ENCODE measurements around the gene CABP7. TPM values are rescaled to one million over a fixed set of nuclear protein-coding genes. Genes with fewer than 3 reads are reported as not detected.

CABP7 gene
- total RNA-seq, 4 donors from 2014 or later, result 0.13 TPM; not detected in 3

DNA sequence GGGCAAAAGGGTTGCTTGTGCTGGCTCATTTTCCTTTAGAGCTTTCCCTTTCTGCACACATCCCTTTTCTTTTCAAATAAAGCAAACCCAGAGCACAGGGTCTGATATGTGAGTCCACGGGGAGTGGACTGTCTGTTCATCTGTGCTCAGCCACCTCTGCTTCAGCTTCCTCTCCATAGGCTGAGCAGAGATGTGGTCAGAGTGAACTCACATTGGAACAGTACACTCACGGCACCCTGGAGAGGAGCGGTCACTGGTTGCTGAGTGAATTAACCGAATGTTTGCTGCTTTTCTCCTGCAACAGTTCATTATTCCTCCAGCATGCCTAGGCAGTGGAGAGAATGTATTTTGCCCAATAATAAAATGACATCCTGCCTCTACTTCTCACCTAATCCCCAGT lies 36.3 kb upstream of the CABP7 start:
- intact Hi-C loops (cut with DNase I), result no loop called here
- no peak for DNase-seq
- Histone ChIP-seq H3K27ac (no peak overlapping the region), H3K36me3 (peaks cover 15 to 100% (median 16%) of the 10 kb centered on the region in 3 donors), H3K4me3 (no peak overlapping the region), H3K9me3 (no peaks in the 10 kb centered on the region), H3K27me3 (no peaks in the 10 kb centered on the region), H3K4me1 (no peaks in the 10 kb centered on the region)
- TF ChIP-seq CTCF (IDR thresholded peaks at IDR 0.05) (no peak), POLR2A (IDR thresholded peaks at IDR 0.05) (no peak)
- WGBS, 2 donors, result 87 to 100% methylated on average over 2 to 3 of the region's 4 CpGs

GRCh38 chr22:29684244-29684643 lies 35.6 kb upstream of the CABP7 start:
- WGBS, 2 donors, result 81 to 97% methylated on average over 2 to 4 of the region's 4 CpGs
- Histone ChIP-seq H3K4me1 (peaks cover 0 to under 1% (median 0%) of the 10 kb centered on the region in 3 donors), H3K27me3 (no peaks in the 10 kb centered on the region), H3K27ac (no peak overlapping the region), H3K4me3 (no peak overlapping the region), H3K36me3 (peaks cover 10 to 97% (median 14%) of the 10 kb centered on the region in 3 donors), H3K9me3 (no peaks in the 10 kb centered on the region)
- intact Hi-C loops (cut with DNase I), result no loop called here
- no peak for DNase-seq
- TF ChIP-seq CTCF (IDR thresholded peaks at IDR 0.05) (no peak), POLR2A (IDR thresholded peaks at IDR 0.05) (no peak)

DNA sequence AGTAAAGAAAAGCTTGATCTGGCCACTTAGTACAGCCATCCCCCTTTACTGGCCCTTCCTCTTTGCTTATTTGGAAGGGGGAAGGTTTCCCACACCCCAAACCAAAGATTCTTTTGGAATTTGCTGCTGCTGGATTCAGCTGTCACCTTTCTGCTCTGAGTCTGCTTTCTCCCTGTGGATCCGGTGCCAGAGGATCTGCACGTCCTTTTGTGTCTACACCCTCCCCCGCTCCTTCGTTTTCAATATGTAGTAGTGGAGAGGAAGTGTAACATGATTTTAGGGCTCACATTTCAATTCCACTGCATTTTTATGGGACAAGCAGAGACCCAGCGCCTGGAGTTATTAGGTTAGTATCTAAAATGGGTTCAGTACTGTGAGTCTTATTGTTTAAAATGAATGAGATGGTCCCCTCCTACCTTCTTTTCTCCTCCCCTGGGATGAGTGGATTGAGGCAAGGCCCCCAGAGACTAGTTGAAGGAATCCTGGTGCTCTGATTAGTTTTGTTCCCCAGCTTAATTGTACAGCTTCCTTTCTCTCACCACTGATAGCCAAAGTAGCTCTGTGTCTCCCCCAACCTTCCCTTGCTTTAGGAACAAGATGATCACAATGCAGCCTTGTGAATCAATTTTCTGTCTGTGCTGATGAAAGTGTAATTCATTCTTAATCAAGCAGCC lies 30.5 kb upstream of the CABP7 start:
- H3K4me3 ChIP-seq, result no peak overlapping the region
- H3K4me1 ChIP-seq, result peaks cover 0 to 47% (median 0%) of the 10 kb centered on the region in 3 donors
- intact Hi-C loops (cut with DNase I), result no loop called here
- no peak overlapping the region for H3K27ac ChIP-seq
- no peaks in the 10 kb centered on the region for H3K9me3 ChIP-seq
- DNase-seq, result no peak
- peaks cover 0 to 82% (median 0%) of the 10 kb centered on the region in 3 donors for H3K36me3 ChIP-seq
- no peaks in the 10 kb centered on the region for H3K27me3 ChIP-seq
- no peak for TF ChIP-seq CTCF (IDR thresholded peaks at IDR 0.05)
- TF ChIP-seq POLR2A (IDR thresholded peaks at IDR 0.05), result no peak
- 87 to 92% methylated on average over 5 of the region's 5 CpGs for WGBS, 2 donors

GRCh38 chr22:29689880-29690213 lies 30.0 kb upstream of the CABP7 start:
- peaks cover 0 to 82% (median 2%) of the 10 kb centered on the region in 3 donors for H3K36me3 ChIP-seq
- no peak for DNase-seq
- WGBS, 2 donors, result 40 to 63% methylated on average over 2 to 4 of the region's 8 CpGs
- H3K4me1 ChIP-seq, result peaks cover 0 to 52% (median 3%) of the 10 kb centered on the region in 3 donors
- intact Hi-C loops (cut with DNase I), result no loop called here
- no peak overlapping the region for H3K4me3 ChIP-seq
- TF ChIP-seq POLR2A (IDR thresholded peaks at IDR 0.05) (no peak), CTCF (IDR thresholded peaks at IDR 0.05) (peak; percentile 9 to 77 (median 62))
- peak overlapping the region in 1 of 4 donors; percentile 25 for H3K27ac ChIP-seq
- no peaks in the 10 kb centered on the region for H3K9me3 ChIP-seq
- H3K27me3 ChIP-seq, result no peaks in the 10 kb centered on the region

DNA sequence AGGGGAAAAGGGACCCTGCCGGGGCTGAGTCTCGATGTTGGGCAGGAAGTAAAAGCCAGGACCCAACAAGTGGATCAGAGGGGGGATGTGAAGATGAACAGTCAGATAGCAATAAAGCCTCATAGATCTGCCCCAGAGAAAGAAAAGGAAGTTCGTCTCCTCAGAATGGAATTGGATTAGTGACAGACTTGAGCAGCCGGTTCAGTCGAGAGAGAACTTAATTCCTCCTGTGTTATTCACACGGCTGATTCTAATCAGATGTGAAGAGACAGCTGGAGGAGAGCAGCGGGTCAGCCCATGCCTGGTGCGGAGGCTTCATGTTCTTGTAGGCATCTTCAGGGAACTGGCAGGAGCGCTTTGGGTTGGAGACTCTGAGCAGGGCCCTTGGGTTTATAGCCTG lies 29.3 kb upstream of the CABP7 start:
- Histone ChIP-seq H3K27ac (peak overlapping the region in 1 of 4 donors; percentile 25), H3K27me3 (no peaks in the 10 kb centered on the region), H3K36me3 (peaks cover 0 to 82% (median 5%) of the 10 kb centered on the region in 3 donors), H3K4me3 (no peak overlapping the region), H3K4me1 (peaks cover 0 to 58% (median 8%) of the 10 kb centered on the region in 3 donors), H3K9me3 (no peaks in the 10 kb centered on the region)
- TF ChIP-seq CTCF (IDR thresholded peaks at IDR 0.05) (no peak), POLR2A (IDR thresholded peaks at IDR 0.05) (no peak)
- WGBS, 2 donors, result 70 to 76% methylated on average over 9 of the region's 9 CpGs
- no peak for DNase-seq
- intact Hi-C loops (cut with DNase I), result no loop called here
